GM12864 (cell line): ENCODE results near the gene SMNDC1.

ENCODE experiments used
- DNase-seq: peaks from one replicate; pipeline ENCODE4 v3.0.0-alpha.2; 2011; ENCODE audit warnings: low read depth
- H3K4me3 ChIP-seq: 2 replicates; pipeline ENCODE4 v1.5.1; 2011; ENCODE audit warnings: mild to moderate bottlenecking, low read depth, low read length, control low read depth
- TF ChIP-seq, protein P1 (sequence below): IDR thresholded peaks from 2 replicates; pipeline ENCODE4 v1.5.1; 2011; ENCODE audit warnings: low read depth, mild to moderate bottlenecking, moderate library complexity, low read length, control low read depth, inconsistent platforms; ENCODE audit errors: missing control alignments

SMNDC1 gene

DNA sequence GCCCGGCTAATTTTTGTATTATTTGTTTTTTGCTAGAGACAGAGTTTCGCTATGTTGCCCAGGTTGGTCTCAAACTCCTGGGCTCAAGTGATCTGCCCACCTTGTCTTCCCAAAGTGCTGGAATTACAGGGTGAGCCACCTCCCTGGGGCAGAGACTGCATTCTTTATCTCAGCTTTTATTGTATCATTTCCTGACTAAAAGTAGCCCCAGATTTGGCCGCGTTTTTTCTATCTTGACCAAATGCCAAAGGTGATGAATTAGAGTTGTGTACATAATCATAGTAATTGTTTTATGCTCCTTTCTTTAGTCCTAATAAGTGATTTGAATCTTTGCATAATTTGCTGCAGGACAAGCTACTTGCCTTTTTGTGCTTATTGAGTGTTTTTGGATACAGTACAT lies 3.1 kb upstream of the SMNDC1 start:
- no peak for DNase-seq
- H3K4me3 ChIP-seq: no peak overlapping the region
- TF ChIP-seq, protein P1, sequence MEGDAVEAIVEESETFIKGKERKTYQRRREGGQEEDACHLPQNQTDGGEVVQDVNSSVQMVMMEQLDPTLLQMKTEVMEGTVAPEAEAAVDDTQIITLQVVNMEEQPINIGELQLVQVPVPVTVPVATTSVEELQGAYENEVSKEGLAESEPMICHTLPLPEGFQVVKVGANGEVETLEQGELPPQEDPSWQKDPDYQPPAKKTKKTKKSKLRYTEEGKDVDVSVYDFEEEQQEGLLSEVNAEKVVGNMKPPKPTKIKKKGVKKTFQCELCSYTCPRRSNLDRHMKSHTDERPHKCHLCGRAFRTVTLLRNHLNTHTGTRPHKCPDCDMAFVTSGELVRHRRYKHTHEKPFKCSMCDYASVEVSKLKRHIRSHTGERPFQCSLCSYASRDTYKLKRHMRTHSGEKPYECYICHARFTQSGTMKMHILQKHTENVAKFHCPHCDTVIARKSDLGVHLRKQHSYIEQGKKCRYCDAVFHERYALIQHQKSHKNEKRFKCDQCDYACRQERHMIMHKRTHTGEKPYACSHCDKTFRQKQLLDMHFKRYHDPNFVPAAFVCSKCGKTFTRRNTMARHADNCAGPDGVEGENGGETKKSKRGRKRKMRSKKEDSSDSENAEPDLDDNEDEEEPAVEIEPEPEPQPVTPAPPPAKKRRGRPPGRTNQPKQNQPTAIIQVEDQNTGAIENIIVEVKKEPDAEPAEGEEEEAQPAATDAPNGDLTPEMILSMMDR: no peak

DNA sequence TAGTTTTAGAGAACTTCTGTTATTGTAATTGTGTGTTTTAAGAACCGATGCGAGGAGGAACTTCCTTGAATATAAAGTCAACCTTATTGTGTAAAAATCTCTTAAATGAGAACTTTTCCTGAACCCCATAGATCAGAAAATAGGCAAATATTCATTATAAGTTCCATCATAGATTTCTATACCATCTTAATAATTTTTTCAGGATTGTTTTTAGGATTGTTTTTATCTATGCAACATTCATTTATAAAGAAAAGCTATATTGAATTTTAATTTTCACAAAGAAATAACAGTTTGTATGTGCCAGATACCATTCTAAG lies 1.7 kb upstream of the SMNDC1 start:
- TF ChIP-seq, protein P1: no peak
- H3K4me3 ChIP-seq: no peak overlapping the region
- no peak for DNase-seq

DNA sequence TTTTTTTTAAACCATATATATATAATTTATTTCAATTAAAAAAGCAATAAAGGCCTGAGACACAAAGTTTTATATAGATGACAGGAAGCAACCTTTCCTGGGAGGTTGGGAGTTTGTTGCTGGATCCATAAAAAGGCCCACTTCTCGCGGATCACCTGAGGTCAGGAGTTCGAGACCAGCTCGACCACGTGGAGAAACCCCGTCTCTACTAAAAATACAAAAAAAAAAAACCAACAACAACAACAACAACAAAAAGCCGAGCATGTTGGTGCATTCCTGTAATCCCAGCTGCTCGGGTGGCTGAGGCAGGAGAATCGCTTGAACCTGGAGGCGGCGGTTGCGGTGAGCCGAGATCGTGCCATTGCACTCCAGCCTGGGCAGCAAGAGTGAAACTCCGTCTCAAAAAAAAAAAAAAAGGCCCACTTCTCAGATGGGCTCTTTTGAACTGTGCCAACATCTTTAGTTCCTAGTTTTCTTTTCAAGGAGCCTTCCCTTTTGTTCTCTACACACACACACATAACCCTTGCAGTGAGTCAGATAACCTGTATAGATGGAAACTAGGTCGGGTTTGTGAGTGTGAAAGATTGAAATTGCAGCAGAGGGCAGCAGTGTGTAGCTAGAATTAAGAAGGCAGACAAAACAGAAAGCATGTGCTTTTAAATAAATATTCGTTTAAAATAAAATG lies 1.2 kb upstream of the SMNDC1 start:
- TF ChIP-seq, protein P1: peak; percentile 53
- no peak overlapping the region; the same call in 1 of the 2 replicates for H3K4me3 ChIP-seq
- DNase-seq: peak; percentile 65

DNA sequence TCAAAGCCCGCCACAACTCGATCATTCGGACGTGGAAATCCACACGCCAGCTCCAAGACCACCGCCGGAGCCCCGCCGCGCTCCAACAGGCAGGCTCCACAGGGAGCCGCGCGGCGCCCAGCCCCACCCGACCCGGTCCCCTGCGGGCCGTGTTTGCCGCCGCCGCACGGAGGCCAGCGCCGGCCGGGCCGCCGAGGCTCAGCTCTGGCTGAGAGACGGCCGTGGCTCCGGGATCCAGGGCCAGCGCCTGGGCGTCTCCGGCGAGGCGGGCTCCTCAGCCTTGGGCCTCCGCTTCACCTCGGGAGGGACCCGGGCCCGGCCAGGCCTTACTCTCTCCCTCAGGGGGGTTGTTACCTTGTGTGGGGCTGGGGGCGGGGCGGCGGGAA lies 333 bp downstream of the SMNDC1 start:
- TF ChIP-seq, protein P1: no peak
- H3K4me3 ChIP-seq: peak overlapping the region; percentile 87
- DNase-seq: no peak

DNA sequence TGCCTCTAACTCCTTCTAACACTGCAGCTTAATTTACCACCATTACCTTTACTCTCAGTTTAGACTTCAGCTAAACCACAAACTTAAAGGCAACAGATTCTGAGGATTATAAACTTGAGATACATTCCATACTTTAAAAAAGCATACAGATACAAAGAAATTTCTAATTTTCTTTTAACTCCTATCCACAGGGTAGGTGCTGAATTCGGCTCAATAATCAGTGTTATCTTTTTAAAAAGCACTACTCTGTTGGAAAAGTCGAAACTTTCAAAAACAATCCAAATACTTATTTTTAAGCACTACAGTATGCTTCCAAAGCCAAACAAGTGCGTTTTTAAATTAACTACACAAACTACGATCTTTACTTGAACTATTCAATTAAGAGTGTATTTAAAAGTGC lies 1.0 kb downstream of the SMNDC1 start:
- peak overlapping the region; percentile 87 for H3K4me3 ChIP-seq
- TF ChIP-seq, protein P1: no peak
- no peak for DNase-seq

DNA sequence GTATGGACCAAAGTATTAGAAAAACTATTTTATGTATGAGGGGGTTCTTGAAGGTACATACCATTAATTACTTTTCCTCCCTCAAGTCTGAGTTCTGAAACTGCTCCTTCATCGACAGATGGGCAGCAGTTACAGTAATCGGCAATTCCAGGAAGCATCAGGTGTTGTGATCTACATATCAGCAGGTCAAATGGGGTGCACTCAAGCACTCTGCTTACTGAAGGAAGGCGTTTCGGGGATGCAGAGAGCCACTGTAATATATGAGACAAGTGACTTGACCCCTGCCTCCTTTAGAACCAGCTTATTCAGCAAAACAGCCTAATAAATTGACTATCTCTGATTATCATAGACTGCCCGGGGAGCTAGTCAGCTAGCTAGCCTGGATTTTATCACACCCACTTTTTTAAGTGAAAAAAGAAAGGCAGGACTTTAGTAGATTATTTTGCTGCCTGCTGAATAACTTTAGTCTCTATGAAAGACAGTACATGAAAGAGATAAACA lies 4.2 kb downstream of the SMNDC1 start:
- no peak overlapping the region for H3K4me3 ChIP-seq
- TF ChIP-seq, protein P1: no peak
- DNase-seq: no peak

DNA sequence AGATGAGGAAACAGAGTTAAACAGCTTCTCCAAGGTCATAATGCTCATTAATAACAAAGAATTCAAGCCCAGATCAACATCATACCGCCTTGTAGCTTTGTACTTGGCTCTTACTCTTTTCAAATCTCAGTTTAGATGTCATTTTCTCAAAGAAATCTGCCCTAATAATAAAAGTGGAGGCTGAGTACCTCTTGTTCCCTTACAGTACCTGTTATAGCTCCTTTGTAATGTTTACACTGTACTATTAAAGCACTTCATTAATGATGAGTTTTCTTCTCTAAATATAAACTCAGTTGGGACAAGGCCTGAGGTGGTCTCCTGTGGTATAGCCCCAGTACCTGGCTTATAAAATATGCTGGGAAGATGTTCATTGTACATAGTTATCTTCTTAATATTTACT lies 7.8 kb downstream of the SMNDC1 start:
- no peak for DNase-seq
- TF ChIP-seq, protein P1: no peak
- H3K4me3 ChIP-seq: no peak overlapping the region
